ENCODE data around the gene KCTD5. TPM values are rescaled to one million over a fixed set of nuclear protein-coding genes. Genes with fewer than 3 reads are reported as not detected.

Gene KCTD5
- total and polyA plus RNA-seq, 9 of the 15 experiments (the other 6 are each of a cell fraction or from before 2014, with no cell fraction given): 0.73 to 58.3 (median 32.3) TPM

GRCh38 chr16:2752035-2752849, 69.9 kb downstream of the KCTD5 start, which contains the start of gene SRRM2 (continued):
- TF ChIP-seq E2F6 (IDR thresholded peaks at IDR 0.05; ENCODE audit: borderline replicate concordance in 1 of 2, extremely low read depth in 1 of 2, insufficient read depth in 1 of 2, insufficient read length in 1 of 2, low read depth in 1 of 2, low read length in 1 of 2, poor library complexity in 1 of 2, severe bottlenecking in 1 of 2) (peak; percentile 80 to 85), SP2 (IDR thresholded peaks at IDR 0.05; ENCODE audit: extremely low read depth, low read depth, low read length, poor library complexity, severe bottlenecking) (no peak), KDM1A (IDR thresholded peaks at IDR 0.05) (no peak), JUNB (CRISPR knock-in tag; conservative IDR thresholded peaks at IDR 0.05) (no peak), ZNF197 (CRISPR knock-in tag; IDR thresholded peaks at IDR 0.05; ENCODE audit: low read depth) (peak; percentile 33; the same call in 1 of the 2 replicates), POLR2H (tag; IDR thresholded peaks at IDR 0.05; ENCODE audit: low read depth) (peak; percentile 77), POLR2B (IDR thresholded peaks at IDR 0.05; ENCODE audit: low read depth, partially characterized antibody) (peak; percentile 81), ZNF584 (CRISPR knock-in tag; IDR thresholded peaks at IDR 0.05; ENCODE audit: low read depth) (peak; percentile 19; the same call in 1 of the 2 replicates), ZNF609 (CRISPR knock-in tag; IDR thresholded peaks at IDR 0.05; ENCODE audit: borderline replicate concordance) (no peak), CHCHD3 (CRISPR knock-in tag; IDR thresholded peaks at IDR 0.05) (peak; percentile 77; the same call in 1 of the 2 replicates), SOX6 (IDR thresholded peaks at IDR 0.05) (peak; percentile 34; the same call in 1 of the 2 replicates), ZNF778 (CRISPR knock-in tag; IDR thresholded peaks at IDR 0.05) (no peak), ZNF639 (CRISPR knock-in tag; conservative IDR thresholded peaks at IDR 0.05 in 1 of 2, IDR thresholded peaks at IDR 0.05 in 1 of 2) (peak in 1 of 2 experiments; percentile 88; a peak in 2 of 4 replicates)
- TF ChIP-seq, protein P1, sequence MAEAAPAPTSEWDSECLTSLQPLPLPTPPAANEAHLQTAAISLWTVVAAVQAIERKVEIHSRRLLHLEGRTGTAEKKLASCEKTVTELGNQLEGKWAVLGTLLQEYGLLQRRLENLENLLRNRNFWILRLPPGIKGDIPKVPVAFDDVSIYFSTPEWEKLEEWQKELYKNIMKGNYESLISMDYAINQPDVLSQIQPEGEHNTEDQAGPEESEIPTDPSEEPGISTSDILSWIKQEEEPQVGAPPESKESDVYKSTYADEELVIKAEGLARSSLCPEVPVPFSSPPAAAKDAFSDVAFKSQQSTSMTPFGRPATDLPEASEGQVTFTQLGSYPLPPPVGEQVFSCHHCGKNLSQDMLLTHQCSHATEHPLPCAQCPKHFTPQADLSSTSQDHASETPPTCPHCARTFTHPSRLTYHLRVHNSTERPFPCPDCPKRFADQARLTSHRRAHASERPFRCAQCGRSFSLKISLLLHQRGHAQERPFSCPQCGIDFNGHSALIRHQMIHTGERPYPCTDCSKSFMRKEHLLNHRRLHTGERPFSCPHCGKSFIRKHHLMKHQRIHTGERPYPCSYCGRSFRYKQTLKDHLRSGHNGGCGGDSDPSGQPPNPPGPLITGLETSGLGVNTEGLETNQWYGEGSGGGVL (CRISPR knock-in tag; IDR thresholded peaks at IDR 0.05): no peak
